ENCODE results near the gene GSTM4. TPM values are rescaled to one million over a fixed set of nuclear protein-coding genes. Genes with fewer than 3 reads are reported as not detected.

GSTM4 gene
- total RNA-seq, 1 donor from 2014 or later = 42.2 TPM

GRCh38 chr1:109622895-109623294, 33.0 kb upstream of the GSTM4 start:
- Mint-ChIP-seq H3K4me1 (ENCODE audit: unreplicated experiment) (peaks cover 36% of the 10 kb centered on the region), H3K36me3 (no peaks in the 10 kb centered on the region), H3K9me3 (no peaks in the 10 kb centered on the region), H3K4me3 (peak overlapping the region; percentile 63), H3K27ac (no peak overlapping the region), H3K27me3 (no peaks in the 10 kb centered on the region)
- no peak for TF ChIP-seq CTCF (conservative IDR thresholded peaks at IDR 0.05)
- no peak for DNase-seq (ENCODE audit: extremely low spot score, unreplicated experiment)

- Mint-ChIP-seq H3K9me3 (no peaks in the 10 kb centered on the region), H3K27ac (peak overlapping the region; percentile 66), H3K4me3 (peak overlapping the region; percentile 63), H3K27me3 (no peaks in the 10 kb centered on the region), H3K36me3 (no peaks in the 10 kb centered on the region), H3K4me1 (ENCODE audit: unreplicated experiment) (peaks cover 32% of the 10 kb centered on the region)
- no peak for TF ChIP-seq CTCF (conservative IDR thresholded peaks at IDR 0.05)
- DNase-seq (ENCODE audit: extremely low spot score, unreplicated experiment) = no peak
Measured at GRCh38 chr1:109623601-109624161, 32.2 kb upstream of the GSTM4 start.

GRCh38 chr1:109624201-109625010, 31.5 kb upstream of the GSTM4 start:
- H3K36me3 Mint-ChIP-seq = peaks cover 2% of the 10 kb centered on the region
- peaks cover 25% of the 10 kb centered on the region for H3K4me1 Mint-ChIP-seq (ENCODE audit: unreplicated experiment)
- peak; percentile 61 for DNase-seq (ENCODE audit: extremely low spot score, unreplicated experiment)
- no peaks in the 10 kb centered on the region for H3K9me3 Mint-ChIP-seq
- no peak for TF ChIP-seq CTCF (conservative IDR thresholded peaks at IDR 0.05)
- H3K27me3 Mint-ChIP-seq = no peaks in the 10 kb centered on the region
- no peak overlapping the region for H3K4me3 Mint-ChIP-seq
- no peak overlapping the region for H3K27ac Mint-ChIP-seq

- Mint-ChIP-seq H3K4me1 (ENCODE audit: unreplicated experiment) (peaks cover 24% of the 10 kb centered on the region), H3K36me3 (peaks cover 4% of the 10 kb centered on the region), H3K27ac (peak overlapping the region; percentile 48), H3K9me3 (no peaks in the 10 kb centered on the region), H3K4me3 (no peak overlapping the region), H3K27me3 (no peaks in the 10 kb centered on the region)
- no peak for TF ChIP-seq CTCF (conservative IDR thresholded peaks at IDR 0.05)
- DNase-seq (ENCODE audit: extremely low spot score, unreplicated experiment) = peak; percentile 60
Measured at GRCh38 chr1:109625176-109625575, 30.7 kb upstream of the GSTM4 start.

- no peak for TF ChIP-seq CTCF (conservative IDR thresholded peaks at IDR 0.05)
- peak overlapping the region; percentile 48 for H3K27ac Mint-ChIP-seq
- H3K36me3 Mint-ChIP-seq = peaks cover 4% of the 10 kb centered on the region
- H3K4me3 Mint-ChIP-seq = no peak overlapping the region
- H3K9me3 Mint-ChIP-seq = no peaks in the 10 kb centered on the region
- H3K27me3 Mint-ChIP-seq = no peaks in the 10 kb centered on the region
- DNase-seq (ENCODE audit: extremely low spot score, unreplicated experiment) = peak; percentile 36
- peaks cover 24% of the 10 kb centered on the region for H3K4me1 Mint-ChIP-seq (ENCODE audit: unreplicated experiment)
Measured at GRCh38 chr1:109625601-109626560, 30.0 kb upstream of the GSTM4 start.

All from type B pancreatic cell (in vitro differentiated cells).